Spleen (tissue), 11 donors: Measurements from ENCODE around the gene MAST4. TPM values are rescaled to one million over a fixed set of nuclear protein-coding genes. Genes with fewer than 3 reads are reported as not detected.

Experiments used
- DNase-seq: peaks from one replicate; pipeline ENCODE4 v3.0.0-alpha.2; 2020
- H3K27ac ChIP-seq, 8 donors: fragments of 200-600 bp; sonication (generic) in 7 of 8; 1 replicate in 4 of 8; 2 replicates in 4 of 8; pipeline versions ENCODE4 v1.5.0 to v1.8.0; 2016 to 2021; ENCODE audit warnings: inconsistent platforms in 4 of 8, mild to moderate bottlenecking in 4 of 8, moderate library complexity in 1 of 8
- H3K27me3 ChIP-seq, 7 donors: fragments of 200-600 bp; sonication (generic) in 6 of 7; replicated peaks in 1 of 7; 1 replicate in 4 of 7; 2 replicates in 3 of 7; pipeline versions ENCODE4 v1.5.0 to v1.8.0; 2016 to 2021; ENCODE audit warnings: inconsistent platforms in 3 of 7, mild to moderate bottlenecking in 1 of 7
- H3K36me3 ChIP-seq, 6 donors: fragments of 200-600 bp; sonication (generic) in 5 of 6; 1 replicate in 4 of 6; 2 replicates in 2 of 6; pipeline versions ENCODE4 v1.5.0 to v1.8.0; 2016 to 2021; ENCODE audit warnings: inconsistent platforms in 2 of 6
- H3K4me1 ChIP-seq, 6 donors: fragments of 200-600 bp; sonication (generic) in 5 of 6; 1 replicate in 3 of 6; 2 replicates in 3 of 6; pipeline versions ENCODE4 v1.5.0 to v1.8.0; 2016 to 2021; ENCODE audit warnings: inconsistent platforms in 3 of 6
- H3K4me3 ChIP-seq, 8 donors: fragments of 200-600 bp; sonication (generic) in 7 of 8; 1 replicate in 4 of 8; 2 replicates in 4 of 8; pipeline versions ENCODE4 v1.5.0 to v1.8.0; 2016 to 2021; ENCODE audit warnings: inconsistent platforms in 4 of 8, mild to moderate bottlenecking in 4 of 8, moderate library complexity in 2 of 8
- H3K9me3 ChIP-seq, 8 donors: fragments of 200-600 bp; sonication (generic) in 7 of 8; 1 replicate in 4 of 8; 2 replicates in 4 of 8; pipeline versions ENCODE4 v1.5.0 to v1.8.0; 2016 to 2021; ENCODE audit warnings: inconsistent platforms in 4 of 8
- POLR2A ChIP-seq, 3 donors: fragments of 450-650 bp; IDR thresholded peaks; one replicate each; pipeline ENCODE4 v1.5.1; 2017; ENCODE audit warnings: antibody characterized with exemption in 3 of 3, mild to moderate bottlenecking in 1 of 3
- POLR2AphosphoS5 ChIP-seq, 3 donors: sonication (generic); formaldehyde crosslinking; IDR thresholded peaks; one replicate each; pipeline ENCODE4 v1.5.1; 2017; ENCODE audit warnings: antibody characterized with exemption in 3 of 3
- WGBS, 5 donors: extraction: QIAGEN DNeasy Blood & Tissue Kit in 3 of 5; methylation state at CpG; one replicate each; pipeline versions ENCODE4 v1.1.5 to v1.1.7; 2013 to 2018; 5-methylcytosine and 5-hydroxymethylcytosine counted together
- intact Hi-C: fragments of 100-400 bp; cut with DNase I; formaldehyde crosslinking; loops from one replicate; pipeline ENCODE4 v1.15.0; 2023; ENCODE audit warnings: low total_unique reads
- polyA plus RNA-seq, 3 donors: library from polyadenylated mRNA; stranded (reverse); fragments of 200-250 nt; gene quantifications; one replicate each; pipeline ENCODE4 v1.2.1, GENCODE V29; 2013
- total RNA-seq, 7 donors: library from RNA; depleted of rRNA in 3 of 7; stranded (reverse); fragments of >200 nt in 3 of 7; fragmentation: NEBNext Ultra II Directional in 4 of 7; extraction: Animal tissue kit (Norgen Biotek cat#: 25700) in 4 of 7; gene quantifications; one replicate each; pipeline versions ENCODE4 v1.1.0 to v1.2.1, GENCODE V29; 2016 to 2021
- TF ChIP-seq, protein P1 (sequence below), 11 experiments: fragments of 200-600 bp in 7 of 11; fragments of 450-650 bp in 4 of 11; sonication (generic) in 4 of 11; IDR thresholded peaks in 8 of 11; conservative IDR thresholded peaks in 3 of 11; 1 replicate in 7 of 11; 2 replicates in 4 of 11; pipeline versions ENCODE4 v1.4.0 to v1.8.0; 2016 to 2021; ENCODE audit warnings: antibody characterized with exemption in 11 of 11, inconsistent platforms in 4 of 11, mild to moderate bottlenecking in 1 of 11
- donor health status: healthy with polysubstance abuse.
- donor health status: DM: no; HTN: no; CAD: no; lungs with moderate emphysema.
- donor health status: DM: no; HTN: no; CAD: no.
- donor health status: Bipolar disorder and iron deficiency.
- donor health status: healthy.
- donor health status: DM: no; HTN: no; CAD: no.
- donor health status: DM: yes; HTN: yes; CAD: no.

The MAST4 gene
- total and polyA plus RNA-seq, 10 donors = 2.5 to 43.7 (median 25.4) TPM

DNA sequence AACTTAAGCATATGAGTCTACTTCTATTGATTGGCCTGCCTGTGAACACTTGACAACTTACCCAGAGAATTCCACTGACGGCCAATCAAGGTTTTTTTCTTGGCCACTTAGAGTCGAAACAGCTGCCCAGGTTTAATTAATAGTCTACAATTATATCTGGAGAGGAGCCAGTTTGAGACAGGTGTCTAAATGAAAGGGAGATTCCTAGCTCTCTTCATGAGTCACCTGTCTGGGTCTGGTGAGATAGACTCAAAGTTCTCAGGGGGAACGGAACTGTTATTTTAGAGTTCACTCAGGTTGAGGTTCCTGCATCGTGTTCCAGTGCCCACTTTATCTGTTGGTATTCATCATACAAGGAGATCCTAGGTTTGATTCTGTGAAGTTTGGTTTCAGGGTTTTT is 489.4 kb downstream of the MAST4 start:
- no peak overlapping the region for H3K27ac ChIP-seq
- no peak for TF ChIP-seq POLR2AphosphoS5 (IDR thresholded peaks at IDR 0.05)
- TF ChIP-seq, protein P1, sequence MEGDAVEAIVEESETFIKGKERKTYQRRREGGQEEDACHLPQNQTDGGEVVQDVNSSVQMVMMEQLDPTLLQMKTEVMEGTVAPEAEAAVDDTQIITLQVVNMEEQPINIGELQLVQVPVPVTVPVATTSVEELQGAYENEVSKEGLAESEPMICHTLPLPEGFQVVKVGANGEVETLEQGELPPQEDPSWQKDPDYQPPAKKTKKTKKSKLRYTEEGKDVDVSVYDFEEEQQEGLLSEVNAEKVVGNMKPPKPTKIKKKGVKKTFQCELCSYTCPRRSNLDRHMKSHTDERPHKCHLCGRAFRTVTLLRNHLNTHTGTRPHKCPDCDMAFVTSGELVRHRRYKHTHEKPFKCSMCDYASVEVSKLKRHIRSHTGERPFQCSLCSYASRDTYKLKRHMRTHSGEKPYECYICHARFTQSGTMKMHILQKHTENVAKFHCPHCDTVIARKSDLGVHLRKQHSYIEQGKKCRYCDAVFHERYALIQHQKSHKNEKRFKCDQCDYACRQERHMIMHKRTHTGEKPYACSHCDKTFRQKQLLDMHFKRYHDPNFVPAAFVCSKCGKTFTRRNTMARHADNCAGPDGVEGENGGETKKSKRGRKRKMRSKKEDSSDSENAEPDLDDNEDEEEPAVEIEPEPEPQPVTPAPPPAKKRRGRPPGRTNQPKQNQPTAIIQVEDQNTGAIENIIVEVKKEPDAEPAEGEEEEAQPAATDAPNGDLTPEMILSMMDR (IDR thresholded peaks at IDR 0.05 in 8 of 11, conservative IDR thresholded peaks at IDR 0.05 in 3 of 11) = no peak
- no peak for TF ChIP-seq POLR2A (IDR thresholded peaks at IDR 0.05)
- peaks cover 0 to 3% (median 0%) of the 10 kb centered on the region in 6 donors for H3K36me3 ChIP-seq
- H3K4me1 ChIP-seq = no peaks in the 10 kb centered on the region
- DNase-seq = no peak
- intact Hi-C loops = no loop called here
- WGBS, 5 donors = 77 to 88% (median 82%) methylated on average over 4 of the region's 4 CpGs
- H3K4me3 ChIP-seq = no peak overlapping the region
- H3K9me3 ChIP-seq = no peaks in the 10 kb centered on the region
- H3K27me3 ChIP-seq = no peaks in the 10 kb centered on the region

DNA sequence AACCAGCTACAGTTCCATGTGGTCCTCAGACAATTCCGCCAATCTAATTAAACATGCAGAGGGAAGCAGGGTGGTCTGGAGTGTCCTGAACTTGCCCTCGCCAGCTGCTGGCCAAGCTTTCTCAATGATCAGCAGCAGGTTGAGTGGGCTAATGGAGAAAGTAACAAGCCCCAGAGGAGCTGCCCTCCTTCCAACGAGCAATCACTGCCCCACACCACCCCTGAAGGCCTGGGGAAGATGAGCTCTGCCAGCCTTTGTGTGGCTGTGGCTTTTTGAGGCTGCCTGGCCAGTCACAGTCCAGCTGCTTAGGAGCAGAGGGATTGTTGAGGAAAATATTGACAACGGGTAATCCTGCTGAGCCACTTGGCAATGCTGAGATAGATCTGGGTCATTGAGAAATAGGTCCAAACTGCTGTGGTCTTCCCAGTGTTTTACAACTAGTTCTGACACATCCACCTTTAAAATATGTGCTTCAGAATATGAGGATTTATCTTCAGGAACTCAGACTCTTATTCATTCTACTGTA is 493.1 kb downstream of the MAST4 start:
- Histone ChIP-seq H3K27me3 (no peaks in the 10 kb centered on the region), H3K4me3 (no peak overlapping the region), H3K9me3 (no peaks in the 10 kb centered on the region), H3K4me1 (peaks cover 0 to 11% (median 3%) of the 10 kb centered on the region in 6 donors), H3K36me3 (peaks cover 0 to 9% (median 0%) of the 10 kb centered on the region in 6 donors), H3K27ac (no peak overlapping the region)
- DNase-seq = no peak
- WGBS, 5 donors = 81 to 87% (median 85%) methylated on average over 4 of the region's 4 CpGs
- intact Hi-C loops = no loop called here
- no peak for TF ChIP-seq POLR2A (IDR thresholded peaks at IDR 0.05)
- TF ChIP-seq, protein P1 (IDR thresholded peaks at IDR 0.05 in 8 of 11, conservative IDR thresholded peaks at IDR 0.05 in 3 of 11) = no peak
- TF ChIP-seq POLR2AphosphoS5 (IDR thresholded peaks at IDR 0.05) = no peak

DNA sequence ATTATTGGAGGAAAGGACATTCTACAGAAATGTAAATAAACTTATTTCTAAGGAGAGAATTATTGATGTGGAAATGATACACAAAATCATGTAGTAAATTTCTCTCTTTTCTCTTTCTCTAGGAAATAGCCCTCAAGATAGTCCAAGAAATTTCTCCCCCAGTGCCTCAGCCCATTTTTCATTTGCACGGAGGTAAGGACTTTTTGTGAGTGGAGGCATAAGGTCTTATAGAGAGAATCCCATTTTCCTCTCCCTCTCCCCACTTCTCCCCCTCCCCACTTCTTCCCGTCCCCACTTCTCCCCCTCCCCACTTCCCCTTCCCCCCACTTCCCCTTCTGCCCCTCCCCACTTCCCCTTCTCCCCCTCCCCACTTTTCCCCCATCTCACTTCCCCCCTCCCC is 493.8 kb downstream of the MAST4 start:
- intact Hi-C loops = no loop called here

DNA sequence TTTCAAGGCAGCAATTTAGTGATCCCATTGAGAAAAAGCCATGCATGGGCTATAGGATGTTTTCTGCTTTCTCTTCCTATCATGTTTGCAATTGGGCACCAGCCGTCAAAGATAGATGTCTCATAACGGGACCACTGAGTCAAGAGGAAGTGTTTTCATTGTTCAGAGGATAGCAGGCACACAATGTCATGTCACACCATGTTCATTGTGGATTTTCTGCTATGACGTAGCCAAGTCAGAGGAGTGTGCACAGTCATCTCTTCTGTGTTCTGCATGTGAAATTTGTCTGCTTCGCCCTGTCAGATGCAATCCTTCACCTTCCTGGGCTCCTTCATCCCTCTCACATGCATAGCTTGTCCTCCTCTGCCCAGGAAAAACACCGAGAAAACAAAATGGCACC is 494.4 kb downstream of the MAST4 start:
- TF ChIP-seq POLR2AphosphoS5 (IDR thresholded peaks at IDR 0.05) = no peak
- TF ChIP-seq, protein P1 (IDR thresholded peaks at IDR 0.05 in 8 of 11, conservative IDR thresholded peaks at IDR 0.05 in 3 of 11) = no peak
- no peak for TF ChIP-seq POLR2A (IDR thresholded peaks at IDR 0.05)
- H3K4me1 ChIP-seq = peaks cover 0 to 22% (median 9%) of the 10 kb centered on the region in 6 donors
- no peak overlapping the region for H3K4me3 ChIP-seq
- peaks cover 0 to 9% (median 0%) of the 10 kb centered on the region in 6 donors for H3K36me3 ChIP-seq
- 93 to 97% (median 96%) methylated on average over 5 of the region's 5 CpGs for WGBS, 5 donors
- no peak for DNase-seq
- H3K9me3 ChIP-seq = no peaks in the 10 kb centered on the region
- H3K27ac ChIP-seq = no peak overlapping the region
- intact Hi-C loops = no loop called here
- no peaks in the 10 kb centered on the region for H3K27me3 ChIP-seq

More for the DNA sequence above, 493.8 kb downstream of the MAST4 start:
- WGBS, 5 donors = 68 to 93% (median 78%) methylated on average over 2 of the region's 2 CpGs
- Histone ChIP-seq H3K27ac (no peak overlapping the region), H3K4me3 (no peak overlapping the region), H3K36me3 (peaks cover 0 to 9% (median 0%) of the 10 kb centered on the region in 6 donors), H3K27me3 (no peaks in the 10 kb centered on the region), H3K9me3 (no peaks in the 10 kb centered on the region), H3K4me1 (peaks cover 0 to 18% (median 7%) of the 10 kb centered on the region in 6 donors)
- TF ChIP-seq, protein P1 (IDR thresholded peaks at IDR 0.05 in 8 of 11, conservative IDR thresholded peaks at IDR 0.05 in 3 of 11) = no peak
- TF ChIP-seq POLR2A (IDR thresholded peaks at IDR 0.05) (no peak), POLR2AphosphoS5 (IDR thresholded peaks at IDR 0.05) (no peak)
- no peak for DNase-seq
